ENCODE results near the gene SPEF1.
"Not testable (repeated sequence)": the region's sequence is repeated elsewhere in the genome, so short reads cannot be mapped to it uniquely, and the experiment has no call there.

GRCh38 chr20:3829891-3830290 is 48.6 kb upstream of the SPEF1 start:
- TF ChIP-seq, protein P1, sequence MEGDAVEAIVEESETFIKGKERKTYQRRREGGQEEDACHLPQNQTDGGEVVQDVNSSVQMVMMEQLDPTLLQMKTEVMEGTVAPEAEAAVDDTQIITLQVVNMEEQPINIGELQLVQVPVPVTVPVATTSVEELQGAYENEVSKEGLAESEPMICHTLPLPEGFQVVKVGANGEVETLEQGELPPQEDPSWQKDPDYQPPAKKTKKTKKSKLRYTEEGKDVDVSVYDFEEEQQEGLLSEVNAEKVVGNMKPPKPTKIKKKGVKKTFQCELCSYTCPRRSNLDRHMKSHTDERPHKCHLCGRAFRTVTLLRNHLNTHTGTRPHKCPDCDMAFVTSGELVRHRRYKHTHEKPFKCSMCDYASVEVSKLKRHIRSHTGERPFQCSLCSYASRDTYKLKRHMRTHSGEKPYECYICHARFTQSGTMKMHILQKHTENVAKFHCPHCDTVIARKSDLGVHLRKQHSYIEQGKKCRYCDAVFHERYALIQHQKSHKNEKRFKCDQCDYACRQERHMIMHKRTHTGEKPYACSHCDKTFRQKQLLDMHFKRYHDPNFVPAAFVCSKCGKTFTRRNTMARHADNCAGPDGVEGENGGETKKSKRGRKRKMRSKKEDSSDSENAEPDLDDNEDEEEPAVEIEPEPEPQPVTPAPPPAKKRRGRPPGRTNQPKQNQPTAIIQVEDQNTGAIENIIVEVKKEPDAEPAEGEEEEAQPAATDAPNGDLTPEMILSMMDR (IDR thresholded peaks at IDR 0.05; ENCODE audit: low read length) = not testable (repeated sequence)
- not testable (repeated sequence) for TF ChIP-seq EZH2 (IDR thresholded peaks at IDR 0.05; ENCODE audit: borderline replicate concordance, low read length)
